HepG2 (cell line): ENCODE results near the gene HAT1. TPM values are rescaled to one million over a fixed set of nuclear protein-coding genes. Genes with fewer than 3 reads are reported as not detected.
A peak's percentile ranks its signal among the peaks of the same experiment; 100 is the strongest.

ENCODE experiments used
- ARHGAP35 ChIP-seq: sonication (generic); formaldehyde crosslinking; IDR thresholded peaks from 2 replicates; pipeline ENCODE4 v1.9.0; 2022; ENCODE audit warnings: mild to moderate bottlenecking, inconsistent platforms, moderate library complexity, missing genetic modification reagents, borderline replicate concordance
- ARNTL ChIP-seq: sonication (generic); formaldehyde crosslinking; IDR thresholded peaks from 2 replicates; pipeline ENCODE4 v1.4.0; 2020; ENCODE audit warnings: mild to moderate bottlenecking, missing genetic modification reagents
- CHD2 ChIP-seq: IDR thresholded peaks from 2 replicates; pipeline ENCODE4 v1.6.1; 2011; ENCODE audit warnings: low read depth, low read length, improper control_type of control experiment
- HDAC6 ChIP-seq: fragments of 200-600 bp; sonication (generic); IDR thresholded peaks from 2 replicates; pipeline ENCODE4 v1.7.0; 2017; ENCODE audit warnings: mild to moderate bottlenecking, antibody characterized with exemption, low read length, low read depth
- JDP2 ChIP-seq: sonication (generic); formaldehyde crosslinking; IDR thresholded peaks from 2 replicates; pipeline ENCODE4 v1.8.1; 2022; ENCODE audit warnings: missing genetic modification reagents, borderline replicate concordance
- LCORL ChIP-seq, 2 experiments: fragments of 450-650 bp in 1 of 2; sonication (generic) in 1 of 2; formaldehyde crosslinking in 1 of 2; IDR thresholded peaks; 2 replicates each; pipeline versions ENCODE4 v1.5.0 to v1.6.1; 2017 to 2020; ENCODE audit warnings: antibody characterized with exemption in 1 of 2, missing genetic modification reagents in 1 of 2
- MXI1 ChIP-seq: IDR thresholded peaks from 3 replicates; pipeline ENCODE4 v1.6.1; 2012; ENCODE audit warnings: low read depth, low read length, inconsistent platforms, borderline replicate concordance
- PAF1 ChIP-seq: IDR thresholded peaks from 2 replicates; pipeline ENCODE4 v1.6.1; 2016; ENCODE audit warnings: missing genetic modification reagents, missing compliant biosample characterization
- PCBP2 ChIP-seq: fragments of 200-400 bp; formaldehyde crosslinking; optimal IDR thresholded peaks from 2 replicates; pipeline ENCODE3; 2018; ENCODE audit warnings: low read length, low read depth; ENCODE audit not compliant: poor library complexity, severe bottlenecking
- POLR2A ChIP-seq, 2 experiments: IDR thresholded peaks; 2 replicates each; pipeline ENCODE4 v1.6.1; 2011; ENCODE audit warnings: low read depth in 2 of 2, low read length in 2 of 2, mild to moderate bottlenecking in 1 of 2, moderate library complexity in 1 of 2; ENCODE audit not compliant: insufficient read depth in 1 of 2
- SP1 ChIP-seq, 2 experiments: fragments of 450-650 bp in 1 of 2; sonication (generic) in 1 of 2; formaldehyde crosslinking in 1 of 2; IDR thresholded peaks; 2 replicates each; pipeline versions ENCODE4 v1.4.0 to v1.6.1; 2016 to 2020; ENCODE audit warnings: missing genetic modification reagents in 1 of 2
- TOPORS ChIP-seq: sonication (generic); formaldehyde crosslinking; IDR thresholded peaks from 2 replicates; pipeline ENCODE4 v1.8.0; 2023; ENCODE audit warnings: mild to moderate bottlenecking, missing genetic modification reagents
- ZBTB21 ChIP-seq: sonication (generic); formaldehyde crosslinking; IDR thresholded peaks from 2 replicates; pipeline ENCODE4 v1.4.0; 2020; ENCODE audit warnings: missing genetic modification reagents
- ZNF101 ChIP-seq: sonication (generic); formaldehyde crosslinking; IDR thresholded peaks from 2 replicates; pipeline ENCODE4 v1.4.0; 2020; ENCODE audit warnings: mild to moderate bottlenecking, low read depth, missing genetic modification reagents, borderline replicate concordance
- ZNF367 ChIP-seq: sonication (generic); formaldehyde crosslinking; IDR thresholded peaks from 2 replicates; pipeline ENCODE4 v1.4.0; 2020; ENCODE audit warnings: missing genetic modification reagents, borderline replicate concordance
- ZNF530 ChIP-seq: sonication (generic); formaldehyde crosslinking; IDR thresholded peaks from 2 replicates; pipeline ENCODE4 v1.5.0; 2020; ENCODE audit warnings: low read depth, mild to moderate bottlenecking, missing genetic modification reagents
- ZNF558 ChIP-seq: sonication (generic); formaldehyde crosslinking; IDR thresholded peaks from 2 replicates; pipeline ENCODE4 v1.9.0; 2022; ENCODE audit warnings: mild to moderate bottlenecking, missing genetic modification reagents, borderline replicate concordance
- ZNF564 ChIP-seq: sonication (generic); formaldehyde crosslinking; IDR thresholded peaks from 2 replicates; pipeline ENCODE4 v1.8.1; 2023; ENCODE audit warnings: mild to moderate bottlenecking, missing genetic modification reagents
- ZNF572 ChIP-seq: sonication (generic); formaldehyde crosslinking; IDR thresholded peaks from 2 replicates; pipeline ENCODE4 v1.5.1; 2020; ENCODE audit warnings: mild to moderate bottlenecking, missing genetic modification reagents
- ZNF780A ChIP-seq: sonication (generic); formaldehyde crosslinking; IDR thresholded peaks from 2 replicates; pipeline ENCODE4 v1.8.0; 2022; ENCODE audit warnings: mild to moderate bottlenecking, missing genetic modification reagents, moderate library complexity
- polyA plus RNA-seq, 8 experiments: library from polyadenylated mRNA; depleted of rRNA in 3 of 8; stranded (reverse) in 7 of 8; unstranded in 1 of 8; fragments of >200 nt; fragmentation: Illumina TruSeq in 4 of 8; extraction: Trizol in 4 of 8; gene quantifications; 2 replicates each; pipeline versions ENCODE4 v1.2.1 to v1.2.3, GENCODE V29; 2011 to 2016; ENCODE audit warnings: low read depth in 4 of 8, missing spikeins in 1 of 8, mixed read lengths in 1 of 8; ENCODE audit not compliant: insufficient read depth in 1 of 8
- total RNA-seq, 5 experiments: library from RNA; depleted of rRNA; stranded (reverse); fragments of >200 nt; fragmentation: Illumina TruSeq; extraction: Trizol; gene quantifications; 2 replicates each; pipeline ENCODE4 v1.2.3, GENCODE V29; 2016; ENCODE audit warnings: low read depth in 1 of 5
- TF ChIP-seq, protein P1 (sequence below): IDR thresholded peaks from 2 replicates; pipeline ENCODE4 v1.6.1; 2012; ENCODE audit warnings: inconsistent platforms
- TF ChIP-seq, protein P2 (sequence below): sonication (generic); formaldehyde crosslinking; IDR thresholded peaks from 2 replicates; pipeline ENCODE4 v1.4.0; 2020; ENCODE audit warnings: missing genetic modification reagents, borderline replicate concordance
- TF ChIP-seq, protein P3 (sequence below): IDR thresholded peaks from 2 replicates; pipeline ENCODE4 v1.6.1; 2016; ENCODE audit warnings: missing compliant biosample characterization, missing genetic modification reagents, borderline replicate concordance
- TF ChIP-seq, protein P4 (sequence below): sonication (generic); formaldehyde crosslinking; IDR thresholded peaks from 2 replicates; pipeline ENCODE4 v1.5.1; 2020; ENCODE audit warnings: missing genetic modification reagents, mild to moderate bottlenecking, borderline replicate concordance

HAT1 gene
- total and polyA plus RNA-seq, 2 of the 13 experiments (the other 11 are each of a cell fraction or from before 2014, with no cell fraction given), result 45.4 to 119 TPM

DNA sequence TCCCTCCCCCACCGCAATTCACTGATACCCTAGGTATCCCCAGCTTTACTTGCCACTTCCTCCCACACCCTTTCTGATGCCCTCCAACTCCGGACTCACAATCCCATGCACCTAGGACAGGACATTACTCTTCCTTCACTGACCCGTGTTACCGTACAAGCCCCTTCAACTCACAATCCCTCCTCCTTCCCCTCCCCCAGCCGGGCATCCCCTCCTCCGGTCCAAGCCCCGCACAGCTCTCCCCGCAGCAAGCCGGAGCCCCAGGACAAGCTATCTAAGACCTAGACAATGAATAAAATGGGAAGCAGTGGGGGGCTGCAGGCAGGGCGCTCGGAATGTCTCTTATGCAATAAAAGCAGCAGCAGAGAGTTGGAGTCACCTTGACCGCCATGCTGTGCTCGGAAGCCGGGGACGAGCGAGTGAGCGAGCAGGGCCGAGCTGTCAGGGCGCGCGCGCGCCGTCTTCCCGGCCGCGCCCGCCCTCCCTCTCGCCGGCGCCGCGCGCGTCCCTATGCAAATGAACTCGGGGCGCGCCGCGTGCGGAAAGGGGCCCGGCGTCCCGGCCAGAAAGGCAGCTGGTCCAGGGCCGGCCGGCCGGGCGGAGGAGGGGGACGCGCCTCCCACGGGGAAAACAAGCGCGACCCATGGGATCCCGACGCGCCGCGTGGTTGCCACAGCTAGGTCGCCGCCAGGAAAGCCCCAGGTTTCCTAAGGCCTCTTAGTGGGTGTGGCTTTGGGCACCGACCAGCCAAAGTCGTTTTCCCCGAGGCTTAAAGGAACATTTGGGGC lies 28.2 kb upstream of the HAT1 start, which contains the start of gene SLC25A12 (continued):
- TF ChIP-seq, protein P1, sequence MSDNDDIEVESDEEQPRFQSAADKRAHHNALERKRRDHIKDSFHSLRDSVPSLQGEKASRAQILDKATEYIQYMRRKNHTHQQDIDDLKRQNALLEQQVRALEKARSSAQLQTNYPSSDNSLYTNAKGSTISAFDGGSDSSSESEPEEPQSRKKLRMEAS, result peak; percentile 86
- TF ChIP-seq, protein P2, sequence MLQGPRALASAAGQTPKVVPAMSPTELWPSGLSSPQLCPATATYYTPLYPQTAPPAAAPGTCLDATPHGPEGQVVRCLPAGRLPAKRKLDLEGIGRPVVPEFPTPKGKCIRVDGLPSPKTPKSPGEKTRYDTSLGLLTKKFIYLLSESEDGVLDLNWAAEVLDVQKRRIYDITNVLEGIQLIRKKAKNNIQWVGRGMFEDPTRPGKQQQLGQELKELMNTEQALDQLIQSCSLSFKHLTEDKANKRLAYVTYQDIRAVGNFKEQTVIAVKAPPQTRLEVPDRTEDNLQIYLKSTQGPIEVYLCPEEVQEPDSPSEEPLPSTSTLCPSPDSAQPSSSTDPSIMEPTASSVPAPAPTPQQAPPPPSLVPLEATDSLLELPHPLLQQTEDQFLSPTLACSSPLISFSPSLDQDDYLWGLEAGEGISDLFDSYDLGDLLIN, result no peak
- no peak for TF ChIP-seq PAF1
- TF ChIP-seq ZNF530 (CRISPR knock-in tag), result no peak
- TF ChIP-seq CHD2, result no peak
- TF ChIP-seq POLR2A (IDR thresholded peaks at IDR 0.05; ENCODE audit: insufficient read depth in 1 of 2, low read depth in 2 of 2, low read length in 2 of 2), result peak; percentile 59 to 66; a peak in 3 of 4 replicates
- no peak for TF ChIP-seq ZNF564
- no peak for TF ChIP-seq PCBP2
- TF ChIP-seq ZNF367, result no peak
- TF ChIP-seq HDAC6, result no peak
- TF ChIP-seq, protein P3, sequence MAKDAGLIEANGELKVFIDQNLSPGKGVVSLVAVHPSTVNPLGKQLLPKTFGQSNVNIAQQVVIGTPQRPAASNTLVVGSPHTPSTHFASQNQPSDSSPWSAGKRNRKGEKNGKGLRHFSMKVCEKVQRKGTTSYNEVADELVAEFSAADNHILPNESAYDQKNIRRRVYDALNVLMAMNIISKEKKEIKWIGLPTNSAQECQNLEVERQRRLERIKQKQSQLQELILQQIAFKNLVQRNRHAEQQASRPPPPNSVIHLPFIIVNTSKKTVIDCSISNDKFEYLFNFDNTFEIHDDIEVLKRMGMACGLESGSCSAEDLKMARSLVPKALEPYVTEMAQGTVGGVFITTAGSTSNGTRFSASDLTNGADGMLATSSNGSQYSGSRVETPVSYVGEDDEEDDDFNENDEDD (CRISPR knock-in tag), result peak; percentile 49; the same call in 1 of the 2 replicates
- 0 out of 2 replicates have a peak, but pooled peaks have one; percentile 37 for TF ChIP-seq ARNTL (CRISPR knock-in tag)
- no peak for TF ChIP-seq SP1 (IDR thresholded peaks at IDR 0.05)
- no peak; the same call in 1 of the 2 replicates for TF ChIP-seq SP1 (CRISPR knock-in tag; IDR thresholded peaks at IDR 0.05)
- TF ChIP-seq ZNF572 (CRISPR knock-in tag), result peak; percentile 89; the same call in 1 of the 2 replicates
- no peak; the same call in 1 of the 2 replicates for TF ChIP-seq ARHGAP35 (CRISPR knock-in tag)
- TF ChIP-seq TOPORS, result no peak
- TF ChIP-seq MXI1, result peak; percentile 62; the same call in 1 of the 3 replicates
- no peak for TF ChIP-seq ZBTB21 (CRISPR knock-in tag)
- no peak for TF ChIP-seq ZNF101 (CRISPR knock-in tag)
- TF ChIP-seq LCORL (IDR thresholded peaks at IDR 0.05), result no peak
- no peak; the same call in 1 of the 2 replicates for TF ChIP-seq LCORL (CRISPR knock-in tag; IDR thresholded peaks at IDR 0.05)
- TF ChIP-seq JDP2 (CRISPR knock-in tag), result no peak
- peak; percentile 46; the same call in 1 of the 2 replicates for TF ChIP-seq ZNF558 (CRISPR knock-in tag)
- TF ChIP-seq ZNF780A, result no peak
- TF ChIP-seq, protein P4, sequence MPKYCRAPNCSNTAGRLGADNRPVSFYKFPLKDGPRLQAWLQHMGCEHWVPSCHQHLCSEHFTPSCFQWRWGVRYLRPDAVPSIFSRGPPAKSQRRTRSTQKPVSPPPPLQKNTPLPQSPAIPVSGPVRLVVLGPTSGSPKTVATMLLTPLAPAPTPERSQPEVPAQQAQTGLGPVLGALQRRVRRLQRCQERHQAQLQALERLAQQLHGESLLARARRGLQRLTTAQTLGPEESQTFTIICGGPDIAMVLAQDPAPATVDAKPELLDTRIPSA (CRISPR knock-in tag), result 0 out of 2 replicates have a peak, but pooled peaks have one; percentile 40
